GM12873 (cell line): ENCODE data around the gene IL20.

ENCODE experiments used
- CTCF ChIP-seq: IDR thresholded peaks from 2 replicates; pipeline ENCODE4 v1.5.1; 2012; ENCODE audit warnings: low read depth, mild to moderate bottlenecking, moderate library complexity, low read length, control low read depth; ENCODE audit not compliant: insufficient read depth; ENCODE audit errors: missing control alignments

IL20 gene

GRCh38 chr1:206882555-206882954, 17.1 kb downstream of the IL20 start:
- TF ChIP-seq CTCF, result peak; percentile 48

GRCh38 chr1:206883160-206883559, 17.7 kb downstream of the IL20 start:
- no peak for TF ChIP-seq CTCF

- no peak for TF ChIP-seq CTCF
These were observed 18.5 kb downstream of the IL20 start for GRCh38 chr1:206883876-206884275.

GRCh38 chr1:206885341-206886060, 20.1 kb downstream of the IL20 start:
- no peak for TF ChIP-seq CTCF

GRCh38 chr1:206886831-206887230, 21.4 kb downstream of the IL20 start:
- no peak for TF ChIP-seq CTCF

GRCh38 chr1:206887701-206888100, 22.3 kb downstream of the IL20 start:
- no peak for TF ChIP-seq CTCF

- TF ChIP-seq CTCF, result no peak
These were observed 25.0 kb downstream of the IL20 start for GRCh38 chr1:206890125-206891060.
